ENCODE measurements around the gene GPS1.

DNA sequence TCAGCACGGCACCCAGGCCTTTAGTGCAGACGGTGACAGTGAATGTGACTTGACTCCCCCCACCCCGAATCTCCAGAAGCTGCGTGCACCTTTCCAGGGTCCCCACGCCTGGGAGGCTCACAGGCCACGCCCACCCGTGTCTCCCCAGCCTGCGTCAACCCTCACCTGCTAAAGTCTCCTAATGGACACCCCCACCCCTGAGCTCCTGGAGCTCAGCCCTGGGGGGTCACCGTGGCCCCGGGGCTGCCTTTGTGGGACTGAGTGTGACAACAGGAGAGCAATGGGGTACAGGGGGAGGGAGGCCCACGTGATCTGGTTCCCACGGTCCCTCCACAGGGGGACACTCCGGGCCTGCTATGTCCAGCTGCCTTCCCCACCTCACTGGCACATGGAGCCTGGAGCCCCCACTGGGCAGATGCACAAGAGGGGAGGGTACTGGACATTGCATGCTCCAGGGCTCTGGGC lies 53.8 kb downstream of the GPS1 start:
- no peak for TF ChIP-seq EZH2phosphoT487 (conservative IDR thresholded peaks at IDR 0.05; ENCODE audit: low read length)
- TF ChIP-seq, protein P1, sequence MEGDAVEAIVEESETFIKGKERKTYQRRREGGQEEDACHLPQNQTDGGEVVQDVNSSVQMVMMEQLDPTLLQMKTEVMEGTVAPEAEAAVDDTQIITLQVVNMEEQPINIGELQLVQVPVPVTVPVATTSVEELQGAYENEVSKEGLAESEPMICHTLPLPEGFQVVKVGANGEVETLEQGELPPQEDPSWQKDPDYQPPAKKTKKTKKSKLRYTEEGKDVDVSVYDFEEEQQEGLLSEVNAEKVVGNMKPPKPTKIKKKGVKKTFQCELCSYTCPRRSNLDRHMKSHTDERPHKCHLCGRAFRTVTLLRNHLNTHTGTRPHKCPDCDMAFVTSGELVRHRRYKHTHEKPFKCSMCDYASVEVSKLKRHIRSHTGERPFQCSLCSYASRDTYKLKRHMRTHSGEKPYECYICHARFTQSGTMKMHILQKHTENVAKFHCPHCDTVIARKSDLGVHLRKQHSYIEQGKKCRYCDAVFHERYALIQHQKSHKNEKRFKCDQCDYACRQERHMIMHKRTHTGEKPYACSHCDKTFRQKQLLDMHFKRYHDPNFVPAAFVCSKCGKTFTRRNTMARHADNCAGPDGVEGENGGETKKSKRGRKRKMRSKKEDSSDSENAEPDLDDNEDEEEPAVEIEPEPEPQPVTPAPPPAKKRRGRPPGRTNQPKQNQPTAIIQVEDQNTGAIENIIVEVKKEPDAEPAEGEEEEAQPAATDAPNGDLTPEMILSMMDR (IDR thresholded peaks at IDR 0.05; ENCODE audit: insufficient read depth, low read length, poor library complexity, severe bottlenecking) = no peak
